GM12878 (cell line): ENCODE results near the gene IFITM1. TPM values are rescaled to one million over a fixed set of nuclear protein-coding genes. Genes with fewer than 3 reads are reported as not detected.

Experiments
- ATAC-seq: fragments of 200-7000 bp; cut with Tn5 transposase; 3 replicates; pipeline ENCODE4 v1.9.1; 2020; ENCODE audit warnings: mild to moderate bottlenecking, moderate library complexity
- BruUV-seq: library from RNA; stranded (reverse); fragments of 400-500 nt; replicated peaks from 2 replicates; lab custom pipeline; 2021; lab: Mats Ljungman, UMichigan
- CTCF ChIA-PET: fragments of 300-600 bp; sonication (Branson Sonifier 250); formaldehyde crosslinking; extraction: SDS; loops from one replicate; lab custom pipeline; 2021; ENCODE audit warnings: inconsistent platforms; lab: Yijun Ruan, JAX
- POLR2A ChIA-PET: fragments of 350-600 bp; formaldehyde crosslinking; extraction: SDS; loops from one replicate; lab custom pipeline; 2021; ENCODE audit warnings: inconsistent platforms; lab: Charles Lee
- RAD21 ChIA-PET: fragments of 300-600 bp; sonication (Branson Sonifier 250); formaldehyde crosslinking; loops from one replicate; lab custom pipeline; 2023; ENCODE audit warnings: antibody characterized with exemption; ENCODE audit not compliant: unreplicated experiment; lab: Charles Lee
- SMC1A ChIA-PET: fragments of 300-600 bp; sonication (Branson Sonifier 250); formaldehyde crosslinking; loops from one replicate; lab custom pipeline; 2023; ENCODE audit not compliant: unreplicated experiment, uncharacterized antibody; lab: Charles Lee
- DNase-seq: peaks from one replicate; pipeline ENCODE4 v3.0.0-alpha.2; 2011; ENCODE audit warnings: low read depth, low spot score
- FAIRE-seq: peaks from 3 replicates; lab custom pipeline; 2011; peaks lifted over from hg19 to GRCh38; lab: Jason Lieb, UNC
- H2AFZ ChIP-seq: 2 replicates; pipeline ENCODE4 v1.6.0; 2011; ENCODE audit warnings: low read depth, low read length, control low read depth; ENCODE audit not compliant: control insufficient read depth
- H3K27ac ChIP-seq: 2 replicates; pipeline ENCODE4 v1.5.1; 2011; ENCODE audit warnings: control low read depth; ENCODE audit not compliant: control insufficient read depth, insufficient read depth
- H3K27me3 ChIP-seq, 2 experiments: replicated peaks in 1 of 2; 2 replicates each; pipeline versions ENCODE4 v1.6.0 to v1.6.1; 2011; ENCODE audit warnings: low read length in 1 of 2; ENCODE audit not compliant: control insufficient read depth in 2 of 2, insufficient read depth in 2 of 2
- H3K36me3 ChIP-seq, 2 experiments: 2 replicates each; pipeline ENCODE4 v1.5.1; 2011; ENCODE audit warnings: low read length in 1 of 2; ENCODE audit not compliant: control insufficient read depth in 2 of 2, insufficient read depth in 2 of 2
- H3K4me1 ChIP-seq: 2 replicates; pipeline ENCODE4 v1.6.1; 2011; ENCODE audit warnings: mild to moderate bottlenecking, low read length, moderate library complexity, mixed read lengths; ENCODE audit not compliant: control insufficient read depth, insufficient read depth
- H3K4me2 ChIP-seq: 2 replicates; pipeline ENCODE4 v1.6.0; 2011; ENCODE audit warnings: control low read depth; ENCODE audit not compliant: control insufficient read depth, insufficient read depth
- H3K4me3 ChIP-seq: fragments of 200-600 bp; sonication (generic); 2 replicates; pipeline ENCODE4 v1.5.1; 2016
- H3K79me2 ChIP-seq: 2 replicates; pipeline ENCODE4 v1.6.0; 2011; ENCODE audit warnings: low read length; ENCODE audit not compliant: control insufficient read depth, insufficient read depth
- H3K9ac ChIP-seq: 2 replicates; pipeline ENCODE4 v1.8.0; 2011; ENCODE audit warnings: low read length, control low read depth, mixed read lengths; ENCODE audit not compliant: control insufficient read depth, insufficient read depth
- H3K9me3 ChIP-seq: replicated peaks from 3 replicates; pipeline ENCODE4 v1.5.1; 2011; ENCODE audit warnings: mild to moderate bottlenecking, low read length; ENCODE audit not compliant: control insufficient read depth, insufficient read depth
- H4K20me1 ChIP-seq: 2 replicates; pipeline ENCODE4 v1.6.0; 2011; ENCODE audit not compliant: control insufficient read depth, insufficient read depth
- BMI1 ChIP-seq: fragments of 450-650 bp; IDR thresholded peaks from 2 replicates; pipeline ENCODE4 v1.6.1; 2016; ENCODE audit warnings: mild to moderate bottlenecking, moderate library complexity, borderline replicate concordance
- BRCA1 ChIP-seq: IDR thresholded peaks from 2 replicates; pipeline ENCODE4 v1.6.1; 2011; ENCODE audit warnings: low read depth, low read length, improper control_type of control experiment
- FOS ChIP-seq: IDR thresholded peaks from 3 replicates; pipeline ENCODE4 v1.6.1; 2011; ENCODE audit warnings: borderline replicate concordance; ENCODE audit not compliant: insufficient read length; ENCODE audit errors: extremely low read depth
- IRF4 ChIP-seq: IDR thresholded peaks from 2 replicates; pipeline ENCODE4 v1.6.1; 2011; ENCODE audit warnings: low read depth, low read length
- JUND ChIP-seq: IDR thresholded peaks from 2 replicates; pipeline ENCODE4 v1.6.1; 2012; ENCODE audit warnings: low read depth, mild to moderate bottlenecking, low read length, improper control_type of control experiment, moderate library complexity
- MYC ChIP-seq: IDR thresholded peaks from 2 replicates; pipeline ENCODE4 v1.6.1; 2011; ENCODE audit warnings: mild to moderate bottlenecking, low read length, moderate library complexity, inconsistent platforms; ENCODE audit not compliant: insufficient read depth, insufficient replicate concordance, insufficient read length, severe bottlenecking
- NR2C1 ChIP-seq: fragments of 450-650 bp; IDR thresholded peaks from 2 replicates; pipeline ENCODE4 v1.6.1; 2017; ENCODE audit warnings: antibody characterized with exemption, mild to moderate bottlenecking, moderate library complexity
- PKNOX1 ChIP-seq: fragments of 450-650 bp; IDR thresholded peaks from 2 replicates; pipeline ENCODE4 v1.6.1; 2016; ENCODE audit warnings: mild to moderate bottlenecking
- PML ChIP-seq: IDR thresholded peaks from 2 replicates; pipeline ENCODE4 v1.6.1; 2012; ENCODE audit warnings: low read length, inconsistent platforms
- SMARCA5 ChIP-seq: fragments of 450-650 bp; IDR thresholded peaks from 2 replicates; pipeline ENCODE4 v1.6.1; 2017; ENCODE audit warnings: mild to moderate bottlenecking
- TARDBP ChIP-seq: IDR thresholded peaks from 2 replicates; pipeline ENCODE4 v1.6.1; 2016; ENCODE audit warnings: borderline replicate concordance
- WGBS: methylation state at CpG from one replicate; pipeline ENCODE4 v1.1.6; 2016; ENCODE audit warnings: low lambda C conversion rate; ENCODE audit not compliant: insufficient replicate concordance, insufficient coverage; ENCODE audit errors: missing lambda C conversion rate; 5-methylcytosine and 5-hydroxymethylcytosine counted together
- in situ Hi-C: fragments of 300-500 bp; cut with MboI; formaldehyde crosslinking; loops from 9 replicates; pipeline ENCODE4 v1.14.3; 2018; ENCODE audit warnings: mixed read lengths
- intact Hi-C: fragments of 100-400 bp; cut with micrococcal nuclease; formaldehyde crosslinking; loops from one replicate; pipeline ENCODE4 v1.14.2; 2022; ENCODE audit not compliant: unreplicated experiment
- polyA plus RNA-seq, 11 experiments: library from polyadenylated mRNA; depleted of rRNA in 4 of 11; unstranded in 6 of 11; stranded (reverse) in 5 of 11; fragments of >200 nt; fragmentation: Nextera tagmentation in 4 of 11; fragmentation: Illumina TruSeq in 1 of 11; extraction: Ambion mirVana in 4 of 11; extraction: Trizol in 1 of 11; gene quantifications; 1 replicate in 1 of 11; 2 replicates in 10 of 11; pipeline versions ENCODE4 v1.2.1 to v1.2.3, GENCODE V29; 2011 to 2016; ENCODE audit warnings: inconsistent platforms in 2 of 11, missing spikeins in 2 of 11, low read depth in 1 of 11
- total RNA-seq, 4 experiments: library from RNA; depleted of rRNA in 3 of 4; stranded (reverse); fragments of >200 nt in 3 of 4; fragmentation: Illumina TruSeq in 1 of 4; extraction: Trizol in 1 of 4; gene quantifications; 2 replicates each; pipeline versions ENCODE4 v1.2.1 to v1.2.3, GENCODE V29; 2013 to 2021
- TF ChIP-seq, protein P1 (sequence below): fragments of 450-650 bp; IDR thresholded peaks from 2 replicates; pipeline ENCODE4 v1.6.1; 2016; ENCODE audit warnings: mild to moderate bottlenecking, moderate library complexity, borderline replicate concordance

Gene IFITM1
- total and polyA plus RNA-seq, 10 of the 15 experiments (the other 5 are each of a cell fraction or from before 2014, with no cell fraction given), result 396 to 2,788 (median 607) TPM

GRCh38 chr11:340539-341512, 27.0 kb downstream of the IFITM1 start:
- Histone ChIP-seq H3K9me3 (no peaks in the 10 kb centered on the region; the same call in 2 of the 3 replicates), H3K79me2 (no peaks in the 10 kb centered on the region), H3K27me3 (no peaks in the 10 kb centered on the region), H3K4me3 (no peak overlapping the region), H3K4me1 (peaks cover 2% of the 10 kb centered on the region), H3K9ac (no peak overlapping the region), H3K27ac (no peak overlapping the region), H3K4me2 (no peak overlapping the region), H2AFZ (no peak overlapping the region; the same call in 1 of the 2 replicates), H3K36me3 (no peaks in the 10 kb centered on the region), H4K20me1 (no peaks in the 10 kb centered on the region)
- ChIA-PET CTCF (interaction anchor here (0.9 to 3.2 kb wide), 7 partner anchors 7 to 107 kb away, joined by 3 to 17 read pairs (median 4); no protein-coding TSS in a partner anchor), POLR2A (interaction anchor here (0.6 to 2.7 kb wide), 8 partner anchors 7 to 61 kb away, joined by 3 to 35 read pairs (median 6); no protein-coding TSS in a partner anchor), SMC1A (interaction anchor here (0.9 to 3.0 kb wide), 7 partner anchors 7 to 36 kb away, joined by 3 to 25 read pairs (median 7); no protein-coding TSS in a partner anchor), RAD21 (interaction anchor here (1.7 to 2.3 kb wide), 3 partner anchors 11 to 28 kb away, joined by 5 to 12 read pairs (median 10); no protein-coding TSS in a partner anchor)
- TF ChIP-seq BRCA1 (no peak), PML (no peak), NR2C1 (no peak), TARDBP (no peak), SMARCA5 (no peak), JUND (no peak), FOS (no peak), IRF4 (no peak), BMI1 (no peak), PKNOX1 (no peak), MYC (no peak)
- TF ChIP-seq, protein P1, sequence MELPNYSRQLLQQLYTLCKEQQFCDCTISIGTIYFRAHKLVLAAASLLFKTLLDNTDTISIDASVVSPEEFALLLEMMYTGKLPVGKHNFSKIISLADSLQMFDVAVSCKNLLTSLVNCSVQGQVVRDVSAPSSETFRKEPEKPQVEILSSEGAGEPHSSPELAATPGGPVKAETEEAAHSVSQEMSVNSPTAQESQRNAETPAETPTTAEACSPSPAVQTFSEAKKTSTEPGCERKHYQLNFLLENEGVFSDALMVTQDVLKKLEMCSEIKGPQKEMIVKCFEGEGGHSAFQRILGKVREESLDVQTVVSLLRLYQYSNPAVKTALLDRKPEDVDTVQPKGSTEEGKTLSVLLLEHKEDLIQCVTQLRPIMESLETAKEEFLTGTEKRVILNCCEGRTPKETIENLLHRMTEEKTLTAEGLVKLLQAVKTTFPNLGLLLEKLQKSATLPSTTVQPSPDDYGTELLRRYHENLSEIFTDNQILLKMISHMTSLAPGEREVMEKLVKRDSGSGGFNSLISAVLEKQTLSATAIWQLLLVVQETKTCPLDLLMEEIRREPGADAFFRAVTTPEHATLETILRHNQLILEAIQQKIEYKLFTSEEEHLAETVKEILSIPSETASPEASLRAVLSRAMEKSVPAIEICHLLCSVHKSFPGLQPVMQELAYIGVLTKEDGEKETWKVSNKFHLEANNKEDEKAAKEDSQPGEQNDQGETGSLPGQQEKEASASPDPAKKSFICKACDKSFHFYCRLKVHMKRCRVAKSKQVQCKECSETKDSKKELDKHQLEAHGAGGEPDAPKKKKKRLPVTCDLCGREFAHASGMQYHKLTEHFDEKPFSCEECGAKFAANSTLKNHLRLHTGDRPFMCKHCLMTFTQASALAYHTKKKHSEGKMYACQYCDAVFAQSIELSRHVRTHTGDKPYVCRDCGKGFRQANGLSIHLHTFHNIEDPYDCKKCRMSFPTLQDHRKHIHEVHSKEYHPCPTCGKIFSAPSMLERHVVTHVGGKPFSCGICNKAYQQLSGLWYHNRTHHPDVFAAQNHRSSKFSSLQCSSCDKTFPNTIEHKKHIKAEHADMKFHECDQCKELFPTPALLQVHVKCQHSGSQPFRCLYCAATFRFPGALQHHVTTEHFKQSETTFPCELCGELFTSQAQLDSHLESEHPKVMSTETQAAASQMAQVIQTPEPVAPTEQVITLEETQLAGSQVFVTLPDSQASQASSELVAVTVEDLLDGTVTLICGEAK, result no peak
- 13% methylated on average over 5 of the region's 5 CpGs for WGBS
- intact Hi-C loops, result no loop called here
- in situ Hi-C loops, result no loop called here
- FAIRE-seq (no peak), ATAC-seq (no peak), DNase-seq (no peak)
- BruUV-seq, result no TSS peak
